ENCODE data around the gene IGF2.

The IGF2 gene

GRCh38 chr11:2090172-2091111 is 48.7 kb downstream of the IGF2 start:
- DNase-seq, result no peak

- DNase-seq, result no peak
Measured at GRCh38 chr11:2089536-2090165, 49.5 kb downstream of the IGF2 start.

GRCh38 chr11:2088746-2089535 is 50.2 kb downstream of the IGF2 start:
- DNase-seq, result no peak

- no peak for DNase-seq
Measured at GRCh38 chr11:2088284-2088683, 50.9 kb downstream of the IGF2 start.

DNA sequence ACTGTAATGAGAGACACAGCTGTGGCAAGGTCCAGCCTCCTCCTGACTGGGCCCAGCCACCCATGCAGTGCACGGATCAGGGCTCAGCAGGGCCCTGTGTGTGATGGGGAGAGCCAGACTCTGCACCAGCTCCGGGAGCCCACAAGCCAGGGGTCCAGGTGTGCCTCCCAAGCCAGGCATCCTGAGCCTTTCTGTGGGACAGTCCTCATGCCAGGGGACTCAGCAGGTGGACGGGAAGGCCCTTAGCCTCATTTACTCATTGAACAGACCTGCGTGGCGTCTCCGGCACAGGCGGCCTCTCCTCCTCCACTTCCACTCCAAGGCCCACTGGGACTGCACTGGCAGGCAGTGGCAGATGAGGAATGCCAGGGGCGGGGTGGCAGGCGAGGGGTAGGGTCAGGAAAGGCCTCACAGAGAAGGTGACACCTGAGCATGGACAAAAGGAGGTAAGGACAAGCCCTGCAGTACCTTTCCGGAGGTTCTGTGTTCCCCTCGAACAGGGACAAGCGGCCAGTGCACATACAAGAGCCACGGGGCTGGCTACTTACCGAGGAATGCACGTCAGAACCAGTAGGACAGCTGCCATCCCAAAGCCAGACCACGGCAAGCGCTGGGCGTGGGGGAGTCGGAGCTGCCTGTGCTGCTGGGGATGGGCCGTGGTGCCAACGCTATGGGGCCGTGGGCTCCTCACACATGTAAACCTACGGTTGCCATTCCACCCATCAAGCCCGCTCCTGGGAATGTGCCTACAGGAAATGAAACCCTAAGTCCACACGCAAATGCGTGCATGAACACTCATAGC is 52.7 kb downstream of the IGF2 start:
- DNase-seq, result no peak

DNA sequence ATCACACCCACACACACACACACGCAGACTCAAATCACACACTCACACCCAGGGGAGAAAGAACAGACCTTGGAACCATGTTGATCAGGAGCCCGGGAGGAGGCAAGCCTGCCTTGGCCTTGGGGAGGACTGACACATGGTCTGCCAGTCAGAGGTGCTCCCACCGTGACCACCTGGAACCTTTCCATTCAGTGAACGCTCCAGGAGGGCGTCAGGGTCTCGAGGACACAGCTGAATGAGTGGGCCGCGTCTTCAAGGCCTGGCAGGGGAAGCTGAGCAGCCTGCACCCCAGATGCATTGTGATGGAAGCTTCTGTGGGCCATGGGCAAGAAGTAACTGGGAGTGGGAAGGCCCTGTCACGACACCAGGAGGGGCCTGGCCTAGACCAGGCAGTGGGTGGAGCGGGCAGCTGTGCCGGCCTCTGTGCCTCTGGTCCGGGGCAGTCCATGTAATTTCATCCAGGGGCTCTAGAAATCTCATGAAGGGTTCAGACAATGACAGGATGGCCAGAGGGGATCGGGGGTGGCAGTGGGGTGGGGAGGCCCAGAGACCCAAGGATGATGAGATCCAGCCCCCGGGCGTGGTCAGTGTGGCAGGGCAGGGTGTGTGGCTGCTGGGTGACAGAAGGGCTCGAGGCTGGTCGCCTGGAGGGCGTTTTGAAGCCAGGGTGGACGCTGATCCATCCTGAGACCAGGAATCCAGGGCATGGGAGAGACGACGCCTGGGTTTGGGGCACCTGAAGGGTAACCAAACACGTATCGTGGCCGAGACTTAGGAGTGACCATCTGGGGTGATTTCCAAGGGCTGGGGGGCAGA is 53.7 kb downstream of the IGF2 start:
- DNase-seq, result no peak

GRCh38 chr11:2084721-2085120 is 54.5 kb downstream of the IGF2 start:
- DNase-seq, result no peak

Measured in NCI-H524 treated with DMSO at 0.1 percent for 48 hours (cell line).